HepG2 (cell line): ENCODE data around the gene FAM156A. TPM values are rescaled to one million over a fixed set of nuclear protein-coding genes. Genes with fewer than 3 reads are reported as not detected.
"Not testable (repeated sequence)": the region's sequence is repeated elsewhere in the genome, so short reads cannot be mapped to it uniquely, and the experiment has no call there.

Experiments
- ATAC-seq: fragments of 200-7000 bp; cut with Tn5 transposase; 3 replicates; pipeline ENCODE4 v1.9.1; 2020; ENCODE audit warnings: mild to moderate bottlenecking, moderate library complexity
- BruUV-seq: library from RNA; stranded (reverse); fragments of 400-500 nt; replicated peaks from 2 replicates; lab custom pipeline; 2021; lab: Mats Ljungman, UMichigan
- CTCF ChIA-PET: fragments of 300-600 bp; formaldehyde crosslinking; extraction: SDS; loops from one replicate; lab custom pipeline; 2021; ENCODE audit warnings: low total read pairs, inconsistent platforms, low intra/inter-chr PET ratio; lab: Yijun Ruan, JAX
- POLR2A ChIA-PET: fragments of 350-600 bp; sonication (Branson Sonifier 250); formaldehyde crosslinking; loops from one replicate; lab custom pipeline; 2020; ENCODE audit warnings: antibody characterized with exemption, inconsistent platforms; lab: Yijun Ruan, JAX
- DNase-seq: peaks from one replicate; pipeline ENCODE4 v3.0.0-alpha.2; 2015; ENCODE audit warnings: low spot score
- FAIRE-seq: peaks from 3 replicates; lab custom pipeline; 2011; peaks lifted over from hg19 to GRCh38; lab: Jason Lieb, UNC
- H2AFZ ChIP-seq: one replicate; pipeline ENCODE4 v1.6.1; 2011; ENCODE audit warnings: low read length, inconsistent platforms
- H3K27ac ChIP-seq: fragments of 300-600 bp; 3 replicates; pipeline ENCODE4 v1.8.0; 2011; ENCODE audit warnings: mixed run types, mild to moderate bottlenecking, mixed read lengths, low read length, inconsistent platforms; ENCODE audit not compliant: insufficient read depth; ENCODE audit errors: extremely low read length
- H3K27me3 ChIP-seq, 2 experiments: fragments of 200-600 bp in 1 of 2; 2 replicates in 1 of 2; 3 replicates in 1 of 2; pipeline versions ENCODE4 v1.6.0 to v1.8.0; 2011; ENCODE audit warnings: low read length in 2 of 2, mild to moderate bottlenecking in 2 of 2, moderate library complexity in 2 of 2, inconsistent platforms in 1 of 2; ENCODE audit not compliant: insufficient read depth in 2 of 2, control insufficient read depth in 1 of 2
- H3K36me3 ChIP-seq, 2 experiments: fragments of 200-600 bp in 1 of 2; replicated peaks in 1 of 2; 2 replicates in 1 of 2; 3 replicates in 1 of 2; pipeline versions ENCODE4 v1.5.1 to v1.8.0; 2011; ENCODE audit warnings: low read length in 2 of 2, inconsistent platforms in 1 of 2; ENCODE audit not compliant: insufficient read depth in 2 of 2, control insufficient read depth in 1 of 2
- H3K4me1 ChIP-seq: 2 replicates; pipeline ENCODE4 v1.5.1; 2012; ENCODE audit warnings: low read length, inconsistent platforms; ENCODE audit not compliant: insufficient read depth
- H3K4me2 ChIP-seq: 2 replicates; pipeline ENCODE4 v1.6.0; 2011; ENCODE audit warnings: low read depth, low read length, inconsistent platforms
- H3K4me3 ChIP-seq, 3 experiments: fragments of 200-600 bp in 1 of 3; sonication (generic), shearing (Covaris generic) in 1 of 3; replicated peaks in 1 of 3; 2 replicates each; pipeline ENCODE4 v1.5.1; 2011 to 2016; ENCODE audit warnings: low read length in 3 of 3, inconsistent platforms in 2 of 3, low read depth in 2 of 3, mild to moderate bottlenecking in 2 of 3, control low read depth in 1 of 3, mixed read lengths in 1 of 3; ENCODE audit not compliant: insufficient read depth in 1 of 3
- H3K79me2 ChIP-seq: one replicate; pipeline ENCODE4 v1.6.1; 2011; ENCODE audit warnings: low read length, inconsistent platforms; ENCODE audit not compliant: insufficient read depth
- H3K9ac ChIP-seq: 2 replicates; pipeline ENCODE4 v1.6.0; 2011; ENCODE audit warnings: mild to moderate bottlenecking, low read depth, low read length, inconsistent platforms; ENCODE audit not compliant: insufficient read depth
- H3K9me3 ChIP-seq: 2 replicates; pipeline ENCODE4 v1.5.1; 2012; ENCODE audit warnings: mild to moderate bottlenecking, low read length
- H4K20me1 ChIP-seq: 2 replicates; pipeline ENCODE4 v1.6.0; 2011; ENCODE audit warnings: inconsistent platforms, mild to moderate bottlenecking, low read length, moderate library complexity; ENCODE audit not compliant: insufficient read depth
- CCAR2 ChIP-seq: fragments of 200-400 bp; formaldehyde crosslinking; optimal IDR thresholded peaks from 2 replicates; pipeline ENCODE3; 2018; ENCODE audit warnings: low read depth, mild to moderate bottlenecking, low read length, moderate library complexity
- MED1 ChIP-seq: sonication (generic); formaldehyde crosslinking; IDR thresholded peaks from 2 replicates; pipeline ENCODE4 v1.4.0; 2020; ENCODE audit warnings: missing genetic modification reagents
- NFIB ChIP-seq: sonication (generic); formaldehyde crosslinking; IDR thresholded peaks from 2 replicates; pipeline ENCODE4 v1.9.0; 2021; ENCODE audit warnings: missing genetic modification reagents, mild to moderate bottlenecking, borderline replicate concordance
- SAP130 ChIP-seq: IDR thresholded peaks from 2 replicates; pipeline ENCODE4 v1.6.1; 2016; ENCODE audit warnings: low read depth
- SMC3 ChIP-seq: IDR thresholded peaks from 2 replicates; pipeline ENCODE4 v1.6.1; 2011; ENCODE audit warnings: low read length, improper control_type of control experiment
- STAG1 ChIP-seq: sonication (generic); formaldehyde crosslinking; IDR thresholded peaks from 2 replicates; pipeline ENCODE4 v1.4.0; 2020; ENCODE audit warnings: missing genetic modification reagents
- ZFP62 ChIP-seq: sonication (generic); formaldehyde crosslinking; IDR thresholded peaks from 2 replicates; pipeline ENCODE4 v1.4.0; 2020; ENCODE audit warnings: missing genetic modification reagents
- ZNF160 ChIP-seq: sonication (generic); formaldehyde crosslinking; IDR thresholded peaks from 2 replicates; pipeline ENCODE4 v1.8.0; 2022; ENCODE audit warnings: mild to moderate bottlenecking, inconsistent platforms, missing genetic modification reagents
- ZNF251 ChIP-seq: sonication (generic); formaldehyde crosslinking; IDR thresholded peaks from 2 replicates; pipeline ENCODE4 v1.9.0; 2021; ENCODE audit warnings: mild to moderate bottlenecking, missing genetic modification reagents
- ZNF687 ChIP-seq: sonication (generic); formaldehyde crosslinking; IDR thresholded peaks from 2 replicates; pipeline ENCODE4 v1.5.1; 2020; ENCODE audit warnings: mild to moderate bottlenecking, missing genetic modification reagents, moderate library complexity
- WGBS: methylation state at CpG from one replicate; pipeline ENCODE4 v1.1.6; 2017; ENCODE audit warnings: low lambda C conversion rate; 5-methylcytosine and 5-hydroxymethylcytosine counted together
- in situ Hi-C: cut with HindIII; loops from 2 replicates; pipeline ENCODE4 v1.10.0; 2017; ENCODE audit warnings: low pct_unique_long_range_greater_than_20kb; ENCODE audit not compliant: extremely low pct_ligation_motif_present
- intact Hi-C: fragments of 100-400 bp; cut with micrococcal nuclease; formaldehyde crosslinking; loops from one replicate; pipeline ENCODE4 v1.10.0; 2022; ENCODE audit not compliant: unreplicated experiment
- polyA plus RNA-seq, 8 experiments: library from polyadenylated mRNA; depleted of rRNA in 3 of 8; stranded (reverse) in 7 of 8; unstranded in 1 of 8; fragments of >200 nt; fragmentation: Illumina TruSeq in 4 of 8; extraction: Trizol in 4 of 8; gene quantifications; 2 replicates each; pipeline versions ENCODE4 v1.2.1 to v1.2.3, GENCODE V29; 2011 to 2016; ENCODE audit warnings: low read depth in 4 of 8, missing spikeins in 1 of 8, mixed read lengths in 1 of 8; ENCODE audit not compliant: insufficient read depth in 1 of 8
- total RNA-seq, 5 experiments: library from RNA; depleted of rRNA; stranded (reverse); fragments of >200 nt; fragmentation: Illumina TruSeq; extraction: Trizol; gene quantifications; 2 replicates each; pipeline ENCODE4 v1.2.3, GENCODE V29; 2016; ENCODE audit warnings: low read depth in 1 of 5
- TF ChIP-seq, protein P1 (sequence below): sonication (generic); formaldehyde crosslinking; IDR thresholded peaks from 2 replicates; pipeline ENCODE4 v1.5.0; 2020; ENCODE audit warnings: mild to moderate bottlenecking, missing genetic modification reagents, moderate library complexity

FAM156A gene
- total and polyA plus RNA-seq, 2 of the 13 experiments (the other 11 are each of a cell fraction or from before 2014, with no cell fraction given) = 15.4 to 53.8 TPM

- CTCF ChIA-PET = no interaction called here
- H3K9ac ChIP-seq = no peak overlapping the region
- H3K27ac ChIP-seq = no peak overlapping the region
- no peak overlapping the region for H3K4me2 ChIP-seq
- no TSS peak for BruUV-seq
- TF ChIP-seq ZNF160 (CRISPR knock-in tag) = no peak
- TF ChIP-seq ZFP62 (CRISPR knock-in tag) = no peak
- no peak for TF ChIP-seq NFIB (CRISPR knock-in tag)
- TF ChIP-seq CCAR2 = no peak
- TF ChIP-seq ZNF251 = no peak
- H3K4me1 ChIP-seq = peaks cover 29% of the 10 kb centered on the region
- H3K79me2 ChIP-seq = peaks cover 37% of the 10 kb centered on the region
- DNase-seq (no peak), ATAC-seq (no peak), FAIRE-seq (no peak)
- H3K9me3 ChIP-seq = no peaks in the 10 kb centered on the region
- POLR2A ChIA-PET = no interaction called here
- in situ Hi-C loops (no loop called here), intact Hi-C loops (no loop called here)
- no peak overlapping the region for H2AFZ ChIP-seq
- 90% methylated on average over 5 of the region's 5 CpGs for WGBS
- no peak overlapping the region for H3K4me3 ChIP-seq
- no peaks in the 10 kb centered on the region for H3K36me3 ChIP-seq
- no peaks in the 10 kb centered on the region for H4K20me1 ChIP-seq
- no peaks in the 10 kb centered on the region; a peak in 1 of 5 replicates for H3K27me3 ChIP-seq
These were observed 32.5 kb upstream of the FAM156A start for GRCh38 chrX:52990848-52991247.

GRCh38 chrX:52990011-52990631 lies 31.8 kb upstream of the FAM156A start:
- Histone ChIP-seq H3K4me2 (peak overlapping the region; percentile 42), H3K79me2 (peaks cover 37% of the 10 kb centered on the region), H3K4me1 (peaks cover 28% of the 10 kb centered on the region), H3K9ac (0 out of 2 replicates have a peak overlapping the region, but pooled peaks have one; percentile 22)
- H3K9me3 ChIP-seq, H4K20me1 ChIP-seq, BruUV-seq, CTCF ChIA-PET, H3K27ac ChIP-seq, H3K4me3 ChIP-seq, H3K27me3 ChIP-seq, H3K36me3 ChIP-seq, H2AFZ ChIP-seq, in situ Hi-C loops, intact Hi-C loops: not testable (repeated sequence)
- ATAC-seq = peak; percentile 92
- FAIRE-seq = peak; percentile 90
- peak; percentile 34 for DNase-seq
- POLR2A ChIA-PET = interaction anchor here (1.5 kb wide), 1 partner anchor 9 kb away, joined by 6 read pairs; no protein-coding TSS in a partner anchor
- 94% methylated on average over 3 of the region's 7 CpGs for WGBS
- TF ChIP-seq SMC3 = peak; percentile 32; the same call in 1 of the 2 replicates
- peak; percentile 47; the same call in 1 of the 2 replicates for TF ChIP-seq ZNF687
- peak; percentile 66 for TF ChIP-seq STAG1 (CRISPR knock-in tag)
- TF ChIP-seq SAP130 = 0 out of 2 replicates have a peak, but pooled peaks have one; percentile 24
- TF ChIP-seq MED1 (CRISPR knock-in tag) = peak; percentile 50; the same call in 1 of the 2 replicates
- TF ChIP-seq, protein P1, sequence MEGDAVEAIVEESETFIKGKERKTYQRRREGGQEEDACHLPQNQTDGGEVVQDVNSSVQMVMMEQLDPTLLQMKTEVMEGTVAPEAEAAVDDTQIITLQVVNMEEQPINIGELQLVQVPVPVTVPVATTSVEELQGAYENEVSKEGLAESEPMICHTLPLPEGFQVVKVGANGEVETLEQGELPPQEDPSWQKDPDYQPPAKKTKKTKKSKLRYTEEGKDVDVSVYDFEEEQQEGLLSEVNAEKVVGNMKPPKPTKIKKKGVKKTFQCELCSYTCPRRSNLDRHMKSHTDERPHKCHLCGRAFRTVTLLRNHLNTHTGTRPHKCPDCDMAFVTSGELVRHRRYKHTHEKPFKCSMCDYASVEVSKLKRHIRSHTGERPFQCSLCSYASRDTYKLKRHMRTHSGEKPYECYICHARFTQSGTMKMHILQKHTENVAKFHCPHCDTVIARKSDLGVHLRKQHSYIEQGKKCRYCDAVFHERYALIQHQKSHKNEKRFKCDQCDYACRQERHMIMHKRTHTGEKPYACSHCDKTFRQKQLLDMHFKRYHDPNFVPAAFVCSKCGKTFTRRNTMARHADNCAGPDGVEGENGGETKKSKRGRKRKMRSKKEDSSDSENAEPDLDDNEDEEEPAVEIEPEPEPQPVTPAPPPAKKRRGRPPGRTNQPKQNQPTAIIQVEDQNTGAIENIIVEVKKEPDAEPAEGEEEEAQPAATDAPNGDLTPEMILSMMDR (CRISPR knock-in tag) = peak; percentile 82
